ENCODE results near the gene VWF.
A peak's percentile ranks its signal among the peaks of the same experiment; 100 is the strongest.

Gene VWF

DNA sequence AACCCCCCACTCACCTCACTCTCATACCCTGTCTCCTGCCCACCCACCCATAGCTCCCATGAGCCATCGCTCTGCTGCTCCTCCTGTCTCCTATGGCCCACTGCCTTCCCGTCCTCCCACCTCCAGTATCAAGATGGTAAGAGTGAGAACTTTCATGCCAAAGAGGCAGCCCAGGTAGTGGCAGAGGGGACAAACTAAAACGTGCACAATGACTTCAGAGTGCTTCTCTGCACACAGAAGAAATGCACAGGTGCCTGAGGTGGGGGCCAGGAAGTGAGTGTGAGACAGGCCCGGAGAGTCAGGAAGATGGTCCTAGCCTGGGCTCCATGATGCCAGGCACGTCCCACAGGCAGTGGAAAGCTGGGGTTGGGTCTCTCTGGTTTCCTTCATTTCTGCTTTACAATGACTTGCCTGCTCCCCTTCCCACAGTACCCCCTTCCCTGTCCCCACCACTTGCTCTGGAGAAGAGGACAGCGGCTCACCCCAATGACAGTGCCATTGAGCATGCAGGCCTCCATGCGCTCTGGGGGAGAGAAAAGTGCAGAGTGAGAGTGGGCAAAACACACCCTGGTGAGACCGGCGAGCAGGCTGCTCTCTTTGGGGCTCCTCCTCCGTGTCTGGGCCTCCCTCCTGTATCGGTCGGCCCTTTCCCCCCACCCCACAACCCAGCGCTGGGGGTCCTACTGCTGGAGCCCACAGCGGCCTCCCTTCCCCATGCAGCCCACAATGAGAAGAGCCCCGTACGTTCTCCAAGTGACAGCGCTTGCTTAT lies 156.6 kb downstream of the VWF start:
- Mint-ChIP-seq H3K9me3 (no peaks in the 10 kb centered on the region), H3K36me3 (ENCODE audit: low read depth) (no peaks in the 10 kb centered on the region), H3K4me1 (ENCODE audit: low read depth) (no peaks in the 10 kb centered on the region), H3K27me3 (ENCODE audit: low read depth) (peaks cover 3% of the 10 kb centered on the region), H3K27ac (no peak overlapping the region), H3K4me3 (no peak overlapping the region)
- DNase-seq (ENCODE audit: low spot score) = no peak

DNA sequence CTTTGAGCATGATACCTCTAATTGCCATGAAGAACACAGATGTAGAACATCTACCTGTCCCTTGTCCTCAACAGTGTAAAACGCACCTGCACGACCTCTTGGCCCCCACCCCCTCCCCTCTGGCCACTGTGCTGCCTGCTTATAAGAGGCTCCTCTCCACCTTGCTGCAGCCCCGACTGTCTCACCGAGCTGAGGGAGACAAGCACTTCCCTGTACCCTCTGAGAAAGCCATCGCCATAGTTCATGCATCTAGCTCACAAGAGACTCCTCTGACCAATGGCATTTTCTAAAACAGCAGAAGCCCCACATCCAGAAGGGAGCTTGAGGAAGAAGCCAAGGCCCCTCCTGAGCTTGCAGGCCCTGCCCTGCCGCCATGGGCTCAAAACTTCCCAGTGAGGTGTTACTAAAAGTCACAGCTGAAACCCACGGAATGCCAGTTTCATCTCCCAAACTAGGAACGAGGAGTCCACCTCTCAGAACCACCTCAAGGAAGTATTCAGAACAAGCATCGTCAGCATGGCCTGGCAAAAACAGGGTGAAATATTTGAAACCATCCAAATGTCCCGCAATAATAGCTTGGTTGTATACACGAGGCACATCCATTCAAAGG lies 157.9 kb downstream of the VWF start:
- Mint-ChIP-seq H3K4me1 (ENCODE audit: low read depth) (no peaks in the 10 kb centered on the region), H3K36me3 (ENCODE audit: low read depth) (no peaks in the 10 kb centered on the region), H3K9me3 (no peaks in the 10 kb centered on the region), H3K4me3 (no peak overlapping the region), H3K27me3 (ENCODE audit: low read depth) (peaks cover 3% of the 10 kb centered on the region), H3K27ac (no peak overlapping the region)
- no peak for DNase-seq (ENCODE audit: low spot score)

DNA sequence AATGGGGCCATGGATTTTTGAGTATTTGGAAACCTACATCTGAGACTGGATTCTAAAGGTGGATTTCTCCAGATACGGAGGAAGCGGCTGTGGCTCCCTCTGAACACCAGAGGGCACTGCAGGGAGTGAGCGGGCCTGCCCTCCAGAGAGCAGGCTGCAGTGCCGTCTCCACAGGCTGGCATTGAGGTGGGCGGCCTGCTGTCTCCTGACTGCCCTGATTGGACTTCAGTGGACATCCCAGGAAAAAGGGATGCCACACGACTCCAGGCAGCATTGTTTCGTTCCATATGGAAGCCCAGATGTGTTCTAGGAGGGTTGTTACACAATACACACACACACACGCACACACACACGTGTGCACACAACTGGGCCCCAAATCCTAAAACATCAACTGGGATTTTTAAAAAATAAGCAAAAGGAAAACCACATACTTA lies 158.5 kb downstream of the VWF start:
- H3K4me1 Mint-ChIP-seq (ENCODE audit: low read depth) = no peaks in the 10 kb centered on the region
- peaks cover 3% of the 10 kb centered on the region for H3K27me3 Mint-ChIP-seq (ENCODE audit: low read depth)
- no peak overlapping the region for H3K4me3 Mint-ChIP-seq
- no peak overlapping the region for H3K27ac Mint-ChIP-seq
- DNase-seq (ENCODE audit: low spot score) = peak; percentile 15
- H3K36me3 Mint-ChIP-seq (ENCODE audit: low read depth) = no peaks in the 10 kb centered on the region
- H3K9me3 Mint-ChIP-seq = no peaks in the 10 kb centered on the region

DNA sequence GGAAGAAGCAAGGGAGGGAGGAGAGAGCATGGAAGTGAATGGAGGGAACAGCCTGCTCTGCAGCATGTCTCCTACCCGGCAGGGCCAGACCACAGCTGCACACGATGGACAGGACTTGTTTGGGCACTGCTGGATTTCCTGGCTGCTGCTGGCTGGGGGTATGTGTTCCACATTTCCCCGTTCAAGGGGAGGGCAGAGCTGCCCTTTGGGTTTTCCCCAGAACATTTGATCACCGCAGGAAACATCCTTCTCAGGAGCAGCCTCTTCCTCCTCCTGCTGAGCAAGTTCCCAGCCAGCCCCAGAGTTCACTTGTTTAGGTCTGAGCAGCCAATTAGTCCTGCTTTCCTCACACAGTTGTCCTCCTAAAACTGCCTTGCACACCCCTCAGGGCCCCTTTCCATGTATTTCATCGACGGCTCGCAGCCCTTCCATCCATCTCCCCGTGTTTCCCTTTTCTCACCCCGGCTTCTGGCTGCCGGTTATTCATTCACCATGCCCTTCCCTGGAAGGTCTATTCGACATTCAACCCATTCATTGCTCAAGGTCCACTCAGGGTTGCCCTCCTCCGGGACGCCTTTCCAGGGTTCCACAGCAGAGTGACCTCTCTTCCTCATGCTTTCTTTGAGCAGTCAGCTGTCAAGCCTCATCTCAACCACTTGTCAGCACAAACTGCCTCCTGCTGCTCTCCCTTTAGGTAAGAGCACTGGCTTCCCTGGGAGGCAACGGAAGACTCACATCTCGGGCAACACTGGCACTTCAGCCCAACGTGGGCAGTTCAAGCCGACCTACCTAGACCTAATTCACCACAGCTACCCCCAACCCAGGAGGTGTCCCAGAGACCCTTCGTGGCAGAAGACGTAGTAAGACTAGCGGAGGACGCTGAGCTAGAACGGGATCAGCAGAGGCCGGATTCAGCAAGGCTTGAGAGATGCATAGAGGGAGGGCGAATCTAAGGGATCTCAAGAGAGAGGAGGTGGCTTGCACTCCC lies 159.3 kb downstream of the VWF start:
- H3K9me3 Mint-ChIP-seq = no peaks in the 10 kb centered on the region
- DNase-seq (ENCODE audit: low spot score) = no peak
- no peak overlapping the region for H3K4me3 Mint-ChIP-seq
- no peak overlapping the region for H3K27ac Mint-ChIP-seq
- H3K4me1 Mint-ChIP-seq (ENCODE audit: low read depth) = no peaks in the 10 kb centered on the region
- H3K36me3 Mint-ChIP-seq (ENCODE audit: low read depth) = no peaks in the 10 kb centered on the region
- peaks cover 6% of the 10 kb centered on the region for H3K27me3 Mint-ChIP-seq (ENCODE audit: low read depth)

DNA sequence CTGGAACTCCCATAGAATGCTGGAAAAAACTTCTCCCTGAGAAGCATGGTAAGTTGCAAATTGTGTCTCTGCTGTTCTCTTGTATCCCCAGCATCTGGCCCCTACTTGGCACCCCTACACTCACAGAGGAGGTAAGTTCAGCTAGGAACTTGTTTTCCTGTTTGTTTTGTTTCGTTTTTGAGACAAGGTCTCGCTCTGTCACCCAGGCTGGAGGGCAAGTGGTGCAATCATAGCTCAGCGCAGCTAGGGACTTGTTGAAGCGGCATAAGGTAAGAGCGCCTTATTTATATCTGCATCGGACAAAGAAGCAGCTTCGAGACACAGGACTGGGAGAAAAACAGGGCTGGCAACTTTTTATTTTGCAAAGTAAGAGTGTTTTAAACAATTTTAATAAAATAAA lies 161.0 kb downstream of the VWF start:
- H3K9me3 Mint-ChIP-seq = no peaks in the 10 kb centered on the region
- no peak overlapping the region for H3K4me3 Mint-ChIP-seq
- H3K4me1 Mint-ChIP-seq (ENCODE audit: low read depth) = no peaks in the 10 kb centered on the region
- no peak overlapping the region for H3K27ac Mint-ChIP-seq
- peaks cover 8% of the 10 kb centered on the region for H3K27me3 Mint-ChIP-seq (ENCODE audit: low read depth)
- no peak for DNase-seq (ENCODE audit: low spot score)
- H3K36me3 Mint-ChIP-seq (ENCODE audit: low read depth) = no peaks in the 10 kb centered on the region

DNA sequence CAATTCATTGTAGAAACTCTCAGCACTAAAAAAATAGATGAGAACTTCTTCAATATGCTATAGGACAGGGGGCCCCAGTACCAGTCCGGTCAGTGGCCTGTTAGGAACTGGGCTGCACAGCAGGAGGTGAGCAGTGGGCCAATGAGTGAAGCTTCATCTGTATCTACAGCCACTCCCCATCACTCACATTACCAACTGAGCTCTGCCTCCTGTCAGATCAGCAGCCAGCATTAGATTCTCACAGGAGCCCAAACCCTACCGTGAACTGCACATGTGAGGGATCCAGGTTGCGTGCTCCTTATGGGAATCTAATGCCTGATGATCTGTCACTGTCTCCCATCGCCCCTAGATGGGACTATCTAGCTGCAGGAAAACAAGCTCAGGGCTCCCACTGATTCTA lies 163.7 kb downstream of the VWF start:
- H3K27ac Mint-ChIP-seq = no peak overlapping the region

DNA sequence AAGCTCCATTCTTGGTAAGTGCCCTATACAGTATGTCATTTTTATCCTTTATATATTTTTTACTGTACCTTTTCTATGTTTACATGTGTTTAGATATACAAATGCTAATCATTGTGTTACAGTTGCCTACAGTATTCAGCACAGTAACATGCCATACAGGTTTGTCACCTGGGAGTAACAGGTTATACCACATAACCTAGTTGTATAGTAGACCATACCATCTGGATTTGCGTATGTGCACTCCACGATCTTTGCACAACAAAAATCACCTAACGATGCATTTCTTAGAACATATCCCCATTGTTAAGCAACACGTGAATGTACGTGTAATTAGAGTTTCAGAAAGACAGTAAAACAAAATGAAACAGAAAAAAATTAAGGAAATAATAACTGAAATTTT lies 167.5 kb downstream of the VWF start:
- no peaks in the 10 kb centered on the region for H3K9me3 Mint-ChIP-seq
- peaks cover 14% of the 10 kb centered on the region for H3K27me3 Mint-ChIP-seq (ENCODE audit: low read depth)
- no peak for DNase-seq (ENCODE audit: low spot score)
- no peaks in the 10 kb centered on the region for H3K36me3 Mint-ChIP-seq (ENCODE audit: low read depth)
- no peak overlapping the region for H3K27ac Mint-ChIP-seq
- no peaks in the 10 kb centered on the region for H3K4me1 Mint-ChIP-seq (ENCODE audit: low read depth)
- H3K4me3 Mint-ChIP-seq = no peak overlapping the region

More for the DNA sequence above, 163.7 kb downstream of the VWF start:
- Mint-ChIP-seq H3K4me1 (ENCODE audit: low read depth) (no peaks in the 10 kb centered on the region), H3K9me3 (no peaks in the 10 kb centered on the region), H3K36me3 (ENCODE audit: low read depth) (no peaks in the 10 kb centered on the region), H3K27me3 (ENCODE audit: low read depth) (peaks cover 17% of the 10 kb centered on the region), H3K4me3 (no peak overlapping the region)
- DNase-seq (ENCODE audit: low spot score) = no peak

DNA sequence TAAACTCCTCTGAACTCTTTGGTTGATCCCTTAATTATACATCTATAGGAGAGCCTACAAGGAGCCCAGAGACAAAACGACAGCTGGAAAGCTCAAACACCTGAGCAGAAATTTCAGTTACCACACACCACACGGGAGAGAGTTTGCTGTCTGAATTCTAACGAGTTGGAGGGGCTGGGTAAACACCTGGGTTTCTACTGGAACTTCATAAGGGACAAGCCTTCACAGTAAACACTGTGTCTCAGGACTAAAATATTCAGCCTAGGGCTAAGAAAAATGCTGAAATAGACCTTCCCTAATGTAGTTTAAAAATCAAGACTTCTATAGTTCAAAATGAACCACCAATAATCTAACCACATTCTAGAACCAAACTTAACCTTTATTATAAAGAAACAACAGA lies 169.8 kb downstream of the VWF start:
- Mint-ChIP-seq H3K9me3 (no peaks in the 10 kb centered on the region), H3K27ac (no peak overlapping the region), H3K36me3 (ENCODE audit: low read depth) (no peaks in the 10 kb centered on the region), H3K4me3 (no peak overlapping the region), H3K4me1 (ENCODE audit: low read depth) (no peaks in the 10 kb centered on the region), H3K27me3 (ENCODE audit: low read depth) (peaks cover 12% of the 10 kb centered on the region)
- no peak for DNase-seq (ENCODE audit: low spot score)

DNA sequence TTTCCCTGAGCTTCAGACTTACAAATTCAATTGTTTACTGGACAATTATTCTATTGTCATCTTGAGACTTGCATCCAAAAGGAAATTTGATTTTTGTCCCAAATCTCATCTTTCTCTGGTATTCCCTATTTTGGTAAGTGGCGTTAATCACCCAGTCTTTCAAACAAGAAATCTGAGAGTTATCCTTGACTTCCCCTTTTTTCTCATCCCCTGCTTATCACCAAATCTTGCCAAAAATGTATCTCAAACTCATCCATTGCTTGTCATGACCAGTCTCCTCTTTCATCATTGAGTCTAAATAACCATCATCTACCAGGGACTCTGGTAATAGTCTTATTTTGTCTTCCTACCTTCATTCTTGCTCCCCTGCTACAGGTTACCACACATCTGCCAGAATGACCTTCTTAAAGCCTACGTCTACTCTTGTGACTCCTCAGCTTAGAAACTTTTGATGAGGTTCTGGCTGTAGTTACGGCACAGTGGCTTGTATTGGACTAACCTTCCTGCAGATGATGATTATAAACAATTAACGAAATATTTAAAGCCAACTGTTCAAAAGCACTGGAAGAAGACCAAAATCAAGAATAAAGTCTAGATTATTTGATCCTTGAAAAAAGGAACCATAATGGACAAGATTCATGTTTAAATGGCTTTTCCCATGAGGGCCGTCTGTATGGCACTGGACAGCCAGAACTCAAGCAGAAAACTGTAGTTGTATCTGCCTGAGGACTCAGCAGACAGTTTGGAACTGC lies 170.5 kb downstream of the VWF start:
- Mint-ChIP-seq H3K4me1 (ENCODE audit: low read depth) (no peaks in the 10 kb centered on the region), H3K4me3 (no peak overlapping the region)

DNA sequence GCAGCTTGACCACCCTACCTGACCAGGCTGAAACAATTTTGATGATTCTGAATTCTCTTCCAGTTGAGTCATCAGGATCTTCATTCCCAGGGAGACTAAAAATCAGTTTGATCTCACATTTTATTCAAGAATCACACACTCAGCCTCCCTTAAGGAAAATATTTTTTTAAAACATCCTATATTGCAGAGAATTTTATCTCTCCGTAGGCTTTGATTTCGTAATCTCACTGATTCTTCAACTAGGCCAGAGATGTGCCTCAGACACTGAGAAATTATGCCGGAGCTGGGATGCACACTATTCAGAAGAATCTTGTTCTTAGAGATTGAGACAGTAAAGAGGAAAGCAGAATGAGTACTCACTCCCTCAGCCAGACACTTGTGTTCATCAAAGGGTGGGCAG lies 172.4 kb downstream of the VWF start:
- no peak overlapping the region for H3K27ac Mint-ChIP-seq
- H3K4me3 Mint-ChIP-seq = no peak overlapping the region
- no peak for DNase-seq (ENCODE audit: low spot score)
- no peaks in the 10 kb centered on the region for H3K9me3 Mint-ChIP-seq
- H3K4me1 Mint-ChIP-seq (ENCODE audit: low read depth) = no peaks in the 10 kb centered on the region
- no peaks in the 10 kb centered on the region for H3K36me3 Mint-ChIP-seq (ENCODE audit: low read depth)
- H3K27me3 Mint-ChIP-seq (ENCODE audit: low read depth) = peaks cover 8% of the 10 kb centered on the region

More for the DNA sequence above, 170.5 kb downstream of the VWF start:
- no peaks in the 10 kb centered on the region for H3K9me3 Mint-ChIP-seq
- H3K36me3 Mint-ChIP-seq (ENCODE audit: low read depth) = no peaks in the 10 kb centered on the region
- H3K27ac Mint-ChIP-seq = no peak overlapping the region
- peaks cover 13% of the 10 kb centered on the region for H3K27me3 Mint-ChIP-seq (ENCODE audit: low read depth)
- DNase-seq (ENCODE audit: low spot score) = no peak

DNA sequence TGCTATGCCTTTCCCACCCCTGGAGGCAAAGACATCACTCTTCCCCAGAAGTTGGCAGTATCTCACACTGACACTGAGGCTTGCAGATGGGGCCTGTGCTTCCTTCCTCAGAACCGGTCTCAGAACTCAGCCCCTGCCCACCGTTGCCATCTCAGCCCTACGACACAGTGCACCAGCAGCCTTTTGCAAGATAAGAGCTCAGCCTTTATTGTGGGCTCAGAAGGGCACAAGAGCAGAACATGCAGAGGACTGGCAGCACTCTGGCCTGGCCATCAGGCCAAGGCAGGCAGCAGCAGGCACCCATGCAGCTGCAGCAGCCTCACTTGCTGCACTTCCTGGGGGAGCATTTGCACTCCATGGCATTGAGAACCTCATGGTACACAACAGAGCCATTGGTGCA lies 175.8 kb downstream of the VWF start:
- no peaks in the 10 kb centered on the region for H3K9me3 Mint-ChIP-seq
- H3K4me3 Mint-ChIP-seq = no peak overlapping the region
- H3K27me3 Mint-ChIP-seq (ENCODE audit: low read depth) = peaks cover 38% of the 10 kb centered on the region
- DNase-seq (ENCODE audit: low spot score) = no peak
- H3K4me1 Mint-ChIP-seq (ENCODE audit: low read depth) = no peaks in the 10 kb centered on the region
- no peaks in the 10 kb centered on the region for H3K36me3 Mint-ChIP-seq (ENCODE audit: low read depth)
- no peak overlapping the region for H3K27ac Mint-ChIP-seq

DNA sequence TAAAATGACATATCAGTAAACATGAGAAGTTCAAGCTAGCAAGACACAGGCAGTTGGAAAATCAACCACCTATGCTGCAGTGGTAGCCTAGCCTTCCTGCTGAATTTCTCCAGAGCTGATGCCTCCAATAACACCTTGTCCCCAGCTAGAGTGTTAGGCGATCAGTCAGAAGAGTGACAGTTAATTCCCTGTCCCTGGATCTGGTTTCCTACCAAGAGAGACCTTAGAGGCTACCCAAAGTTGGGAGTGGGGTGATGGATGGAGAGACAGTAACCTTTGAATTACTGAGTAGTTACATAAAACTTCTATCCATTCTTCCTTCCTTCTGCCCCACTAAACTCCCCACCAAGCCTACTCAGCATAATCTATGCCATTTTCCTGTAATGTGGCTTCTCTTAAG lies 177.5 kb downstream of the VWF start:
- Mint-ChIP-seq H3K9me3 (no peaks in the 10 kb centered on the region), H3K27me3 (ENCODE audit: low read depth) (peaks cover 54% of the 10 kb centered on the region), H3K36me3 (ENCODE audit: low read depth) (no peaks in the 10 kb centered on the region), H3K4me3 (no peak overlapping the region), H3K4me1 (ENCODE audit: low read depth) (no peaks in the 10 kb centered on the region), H3K27ac (no peak overlapping the region)
- no peak for DNase-seq (ENCODE audit: low spot score)

DNA sequence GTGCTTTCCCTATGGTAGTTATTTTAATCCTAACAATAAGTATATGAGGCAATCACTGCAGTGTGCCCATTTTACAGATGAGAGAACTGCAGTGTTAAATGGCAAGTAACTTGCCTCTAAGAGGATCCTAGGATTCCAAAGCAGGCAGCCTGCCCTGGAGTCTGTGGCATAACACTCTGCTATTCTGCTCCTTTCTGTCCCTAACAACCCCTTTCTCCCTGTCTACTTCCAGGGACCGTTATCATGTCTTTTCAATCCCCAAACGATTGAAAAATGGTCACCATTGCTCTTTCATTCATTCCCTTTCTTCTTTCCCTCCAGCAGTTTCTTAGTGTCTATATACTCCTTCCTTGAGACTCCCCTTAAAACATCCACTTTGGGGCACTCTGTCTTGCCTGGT lies 178.1 kb downstream of the VWF start:
- Mint-ChIP-seq H3K27me3 (ENCODE audit: low read depth) (peaks cover 55% of the 10 kb centered on the region), H3K36me3 (ENCODE audit: low read depth) (no peaks in the 10 kb centered on the region), H3K27ac (no peak overlapping the region), H3K4me1 (ENCODE audit: low read depth) (no peaks in the 10 kb centered on the region), H3K4me3 (no peak overlapping the region), H3K9me3 (no peaks in the 10 kb centered on the region)
- DNase-seq (ENCODE audit: low spot score) = no peak

Data from T-helper 2 cell treated with Interferon-gamma antibody and Interleukin-4, amounts not matched to agents 5 μg/mL and 100 μg/mL, for 36 hours (primary cell).